K562 (cell line): Measurements from ENCODE around the gene KIAA0319L. TPM values are rescaled to one million over a fixed set of nuclear protein-coding genes. Genes with fewer than 3 reads are reported as not detected.
A peak's percentile ranks its signal among the peaks of the same experiment; 100 is the strongest.

Experiments used
- BDP1 ChIP-seq: IDR thresholded peaks from 3 replicates; pipeline ENCODE4 v1.6.1; 2011; ENCODE audit not compliant: insufficient read length, insufficient read depth
- ELF4 ChIP-seq: fragments of 450-650 bp; formaldehyde crosslinking; IDR thresholded peaks from 2 replicates; pipeline ENCODE4 v1.4.0; 2022; ENCODE audit warnings: missing genetic modification characterization
- EWSR1 ChIP-seq: fragments of 450-650 bp; IDR thresholded peaks from 2 replicates; pipeline ENCODE4 v1.6.1; 2018; ENCODE audit warnings: borderline replicate concordance, mild to moderate bottlenecking, low read depth, moderate library complexity; ENCODE audit not compliant: partially characterized antibody
- FOXK1 ChIP-seq: sonication (generic); formaldehyde crosslinking; IDR thresholded peaks from 2 replicates; pipeline ENCODE4 v1.8.0; 2022; ENCODE audit warnings: missing genetic modification reagents, mild to moderate bottlenecking, borderline replicate concordance
- MECOM ChIP-seq: fragments of 250-450 bp; sonication (Bioruptor Pico); IDR thresholded peaks from 2 replicates; pipeline ENCODE4 v1.8.0; 2022; ENCODE audit warnings: inconsistent platforms
- NCOA6 ChIP-seq: fragments of 450-650 bp; IDR thresholded peaks from 2 replicates; pipeline ENCODE4 v1.6.1; 2017; ENCODE audit warnings: mild to moderate bottlenecking
- POLR2G ChIP-seq: fragments of 200-400 bp; formaldehyde crosslinking; IDR thresholded peaks from 2 replicates; pipeline ENCODE4 v1.6.1; 2017; ENCODE audit warnings: low read depth, mild to moderate bottlenecking, antibody characterized with exemption, low read length, moderate library complexity
- POLR3G ChIP-seq: IDR thresholded peaks from 2 replicates; pipeline ENCODE4 v1.6.1; 2011; ENCODE audit not compliant: insufficient read length, insufficient replicate concordance; ENCODE audit errors: extremely low read depth
- THAP7 ChIP-seq: fragments of 250-450 bp; sonication (Bioruptor Pico); IDR thresholded peaks from 2 replicates; pipeline ENCODE4 v1.5.0; 2021
- TRIM24 ChIP-seq, 2 experiments: fragments of 450-650 bp; IDR thresholded peaks; 2 replicates each; pipeline ENCODE4 v1.6.1; 2016
- TRIM28 ChIP-seq: fragments of 450-650 bp; IDR thresholded peaks from 2 replicates; pipeline ENCODE4 v1.6.1; 2017
- ZBTB5 ChIP-seq: fragments of 450-650 bp; IDR thresholded peaks from 2 replicates; pipeline ENCODE4 v1.6.1; 2017; ENCODE audit warnings: antibody characterized with exemption
- ZNF445 ChIP-seq: fragments of 250-450 bp; sonication (Bioruptor Pico); IDR thresholded peaks from 2 replicates; pipeline ENCODE4 v1.4.0; 2020; ENCODE audit warnings: low read depth, mild to moderate bottlenecking, moderate library complexity
- ZNF561 ChIP-seq: fragments of 450-650 bp; formaldehyde crosslinking; conservative IDR thresholded peaks from 2 replicates; pipeline ENCODE4 v1.4.0; 2020; ENCODE audit warnings: mild to moderate bottlenecking, moderate library complexity
- ZNF696 ChIP-seq: fragments of 250-450 bp; sonication (Bioruptor Pico); conservative IDR thresholded peaks from 2 replicates; pipeline ENCODE4 v1.4.0; 2020; ENCODE audit warnings: mild to moderate bottlenecking, moderate library complexity
- ZNF717 ChIP-seq: fragments of 250-450 bp; sonication (Bioruptor Pico); IDR thresholded peaks from 2 replicates; pipeline ENCODE4 v1.5.0; 2021
- ZNF764 ChIP-seq: fragments of 250-450 bp; sonication (Bioruptor Pico); IDR thresholded peaks from 2 replicates; pipeline ENCODE4 v1.4.0; 2020; ENCODE audit warnings: low read depth, mild to moderate bottlenecking, moderate library complexity
- polyA plus RNA-seq, 8 experiments: library from polyadenylated mRNA; depleted of rRNA in 4 of 8; stranded (reverse) in 5 of 8; unstranded in 3 of 8; fragments of >200 nt; fragmentation: Nextera tagmentation in 2 of 8; fragmentation: Illumina TruSeq in 1 of 8; extraction: Ambion mirVana in 2 of 8; extraction: Trizol in 1 of 8; gene quantifications; 2 replicates each; pipeline versions ENCODE4 v1.2.1 to v1.2.3, GENCODE V29; 2011 to 2014; ENCODE audit warnings: inconsistent platforms in 1 of 8, missing spikeins in 1 of 8
- total RNA-seq, 7 experiments: library from RNA; depleted of rRNA in 6 of 7; stranded (reverse); fragments of >200 nt in 6 of 7; fragmentation: Illumina TruSeq in 2 of 7; extraction: Trizol in 2 of 7; gene quantifications; 2 replicates each; pipeline versions ENCODE4 v1.2.1 to v1.2.3, GENCODE V29; 2011 to 2021; ENCODE audit warnings: low replicate concordance in 1 of 7
- TF ChIP-seq, protein P1 (sequence below), 2 experiments: fragments of 450-650 bp; IDR thresholded peaks; 2 replicates each; pipeline ENCODE4 v1.6.1; 2016; ENCODE audit warnings: mild to moderate bottlenecking in 2 of 2, borderline replicate concordance in 1 of 2, low read depth in 1 of 2, moderate library complexity in 1 of 2

The KIAA0319L gene
- total and polyA plus RNA-seq, 9 of the 15 experiments (the other 6 are each of a cell fraction or from before 2014, with no cell fraction given): 2.4 to 51.7 (median 27.4) TPM

DNA sequence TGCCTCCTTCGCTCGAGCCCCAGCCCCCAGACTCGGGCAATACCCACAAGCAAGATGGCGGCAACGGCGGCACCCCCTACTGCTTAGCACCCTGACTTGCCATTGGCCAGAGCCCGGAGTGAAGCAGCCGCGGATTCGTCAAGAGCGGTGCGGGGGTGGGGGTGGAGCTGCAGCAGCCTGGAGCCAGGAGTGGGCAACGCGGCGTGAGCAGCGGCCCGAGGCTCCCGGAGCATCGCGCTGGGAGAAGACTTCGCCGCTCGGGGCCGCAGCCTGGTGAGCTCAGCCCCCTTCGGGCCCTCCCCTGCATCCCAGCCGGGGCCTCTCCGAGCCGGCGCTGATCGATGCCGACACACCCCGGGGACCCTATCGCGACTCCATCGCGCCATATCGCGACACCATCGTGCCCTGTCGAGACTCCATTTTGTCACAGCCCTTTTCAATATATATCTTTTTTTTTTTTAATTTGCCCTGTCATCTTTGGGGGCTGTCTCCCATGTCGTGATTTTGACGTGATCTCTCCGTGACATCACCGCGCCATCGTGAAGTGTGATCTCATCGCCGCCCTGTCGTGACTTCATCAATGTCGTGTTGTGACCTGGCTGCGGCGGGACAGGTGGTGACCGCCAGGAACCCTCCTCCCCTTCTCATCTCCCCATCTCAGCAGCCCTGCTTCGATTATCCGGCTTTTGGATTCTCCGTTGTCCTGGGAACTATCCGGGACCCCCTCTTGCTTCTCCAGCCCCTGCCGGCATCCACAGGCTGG is 589 bp upstream of the KIAA0319L start, which contains the start of gene NCDN (continued):
- TF ChIP-seq BDP1 (no peak), ZNF561 (CRISPR knock-in tag) (no peak), TRIM28 (0 out of 2 replicates have a peak, but pooled peaks have one; percentile 23), POLR2G (peak; percentile 96), MECOM (CRISPR knock-in tag) (no peak), ZBTB5 (no peak), POLR3G (no peak), EWSR1 (no peak), TRIM24 (IDR thresholded peaks at IDR 0.05) (peak; percentile 10 to 36; a peak in 1 of 4 replicates), ZNF445 (no peak), ZNF696 (no peak), ZNF717 (CRISPR knock-in tag) (no peak), ZNF764 (CRISPR knock-in tag) (no peak), NCOA6 (no peak), ELF4 (no peak), THAP7 (CRISPR knock-in tag) (no peak), FOXK1 (CRISPR knock-in tag) (no peak; the same call in 1 of the 2 replicates)
- TF ChIP-seq, protein P1, sequence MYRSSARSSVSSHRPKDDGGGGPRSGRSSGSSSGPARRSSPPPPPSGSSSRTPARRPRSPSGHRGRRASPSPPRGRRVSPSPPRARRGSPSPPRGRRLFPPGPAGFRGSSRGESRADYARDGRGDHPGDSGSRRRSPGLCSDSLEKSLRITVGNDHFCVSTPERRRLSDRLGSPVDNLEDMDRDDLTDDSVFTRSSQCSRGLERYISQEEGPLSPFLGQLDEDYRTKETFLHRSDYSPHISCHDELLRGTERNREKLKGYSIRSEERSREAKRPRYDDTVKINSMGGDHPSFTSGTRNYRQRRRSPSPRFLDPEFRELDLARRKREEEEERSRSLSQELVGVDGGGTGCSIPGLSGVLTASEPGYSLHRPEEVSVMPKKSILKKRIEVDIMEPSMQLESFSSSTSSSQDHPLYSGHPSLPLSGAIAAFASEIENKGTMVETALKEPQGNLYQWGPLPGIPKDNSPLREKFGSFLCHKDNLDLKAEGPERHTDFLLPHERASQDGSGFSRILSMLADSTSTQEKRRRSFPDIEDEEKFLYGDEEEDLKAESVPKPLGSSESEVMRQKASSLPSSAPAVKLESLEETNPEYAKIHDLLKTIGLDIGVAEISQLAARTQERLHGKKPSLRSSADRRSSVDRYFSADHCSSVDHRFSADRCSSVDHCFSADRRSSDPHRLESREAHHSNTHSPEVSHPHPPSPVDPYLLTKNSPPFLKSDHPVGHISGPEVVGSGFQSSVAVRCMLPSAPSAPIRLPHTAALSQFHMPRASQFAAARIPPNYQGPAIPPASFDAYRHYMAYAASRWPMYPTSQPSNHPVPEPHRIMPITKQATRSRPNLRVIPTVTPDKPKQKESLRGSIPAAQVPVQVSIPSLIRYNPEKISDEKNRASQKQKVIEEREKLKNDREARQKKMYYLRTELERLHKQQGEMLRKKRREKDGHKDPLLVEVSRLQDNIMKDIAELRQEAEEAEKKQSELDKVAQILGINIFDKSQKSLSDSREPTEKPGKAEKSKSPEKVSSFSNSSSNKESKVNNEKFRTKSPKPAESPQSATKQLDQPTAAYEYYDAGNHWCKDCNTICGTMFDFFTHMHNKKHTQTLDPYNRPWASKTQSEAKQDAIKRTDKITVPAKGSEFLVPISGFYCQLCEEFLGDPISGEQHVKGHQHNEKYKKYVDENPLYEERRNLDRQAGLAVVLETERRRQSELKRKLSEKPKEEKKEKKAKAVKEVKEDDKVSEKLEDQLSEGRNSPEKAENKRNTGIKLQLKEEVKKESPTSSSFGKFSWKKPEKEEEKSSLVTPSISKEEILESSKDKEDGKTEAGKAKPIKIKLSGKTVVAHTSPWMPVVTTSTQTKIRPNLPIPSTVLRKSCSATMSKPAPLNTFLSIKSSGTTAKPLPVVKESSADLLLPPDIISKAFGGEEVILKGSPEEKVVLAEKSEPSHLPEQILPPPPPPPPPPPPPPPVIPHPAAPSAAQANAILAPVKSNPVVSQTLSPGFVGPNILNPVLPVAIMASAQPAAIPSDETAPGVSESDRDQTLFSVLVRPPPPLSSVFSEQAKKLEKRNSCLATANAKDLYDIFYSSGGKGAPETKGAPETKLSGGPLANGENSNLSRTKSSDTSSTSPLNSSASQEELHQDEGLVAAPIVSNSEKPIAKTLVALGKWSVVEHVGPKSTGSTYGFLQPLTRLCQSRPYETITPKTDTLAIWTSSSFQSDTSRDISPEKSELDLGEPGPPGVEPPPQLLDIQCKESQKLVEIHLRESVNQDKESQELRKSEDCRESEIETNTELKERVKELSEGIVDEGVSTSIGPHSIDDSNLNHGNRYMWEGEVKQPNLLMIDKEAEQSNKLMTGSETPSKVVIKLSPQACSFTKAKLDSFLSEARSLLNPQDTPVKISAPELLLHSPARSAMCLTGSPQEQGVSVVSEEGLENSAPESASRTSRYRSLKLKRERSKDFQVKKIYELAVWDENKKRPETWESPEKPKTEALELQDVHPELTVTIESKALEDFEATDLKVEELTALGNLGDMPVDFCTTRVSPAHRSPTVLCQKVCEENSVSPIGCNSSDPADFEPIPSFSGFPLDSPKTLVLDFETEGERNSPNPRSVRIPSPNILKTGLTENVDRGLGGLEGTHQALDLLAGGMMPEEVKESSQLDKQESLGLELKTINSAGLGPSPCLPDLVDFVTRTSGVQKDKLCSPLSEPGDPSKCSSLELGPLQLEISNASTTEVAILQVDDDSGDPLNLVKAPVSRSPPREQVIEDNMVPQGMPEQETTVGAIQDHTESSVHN (IDR thresholded peaks at IDR 0.05; ENCODE audit: borderline replicate concordance in 1 of 2, low read depth in 1 of 2): peak in 1 of 2 experiments; percentile 67; a peak in 2 of 4 replicates
